ENCODE measurements around the gene HCFC1. TPM values are rescaled to one million over a fixed set of nuclear protein-coding genes. Genes with fewer than 3 reads are reported as not detected.

HCFC1 gene
- total and polyA plus RNA-seq, 9 of the 15 experiments (the other 6 are each of a cell fraction or from before 2014, with no cell fraction given), result 2.8 to 133 (median 17.1) TPM

- TF ChIP-seq CHD7 (IDR thresholded peaks at IDR 0.05; ENCODE audit: low read depth, low read length) (no peak), EP400 (IDR thresholded peaks at IDR 0.05) (peak; percentile 66; the same call in 1 of the 2 replicates), ARID1B (IDR thresholded peaks at IDR 0.05) (0 out of 2 replicates have a peak, but pooled peaks have one; percentile 8), ZBTB40 (IDR thresholded peaks at IDR 0.05) (0 out of 2 replicates have a peak, but pooled peaks have one; percentile 14), ZBTB40 (CRISPR knock-in tag; IDR thresholded peaks at IDR 0.05) (no peak), ARNT (IDR thresholded peaks at IDR 0.05) (no peak)
Observed at GRCh38 chrX:153944140-153944799, 27.3 kb downstream of the HCFC1 start, which contains the start of gene RENBP (continued).
